ENCODE results near the gene MED20.
A peak's percentile ranks its signal among the peaks of the same experiment; 100 is the strongest.
"Not testable (repeated sequence)": the region's sequence is repeated elsewhere in the genome, so short reads cannot be mapped to it uniquely, and the experiment has no call there.

The MED20 gene

DNA sequence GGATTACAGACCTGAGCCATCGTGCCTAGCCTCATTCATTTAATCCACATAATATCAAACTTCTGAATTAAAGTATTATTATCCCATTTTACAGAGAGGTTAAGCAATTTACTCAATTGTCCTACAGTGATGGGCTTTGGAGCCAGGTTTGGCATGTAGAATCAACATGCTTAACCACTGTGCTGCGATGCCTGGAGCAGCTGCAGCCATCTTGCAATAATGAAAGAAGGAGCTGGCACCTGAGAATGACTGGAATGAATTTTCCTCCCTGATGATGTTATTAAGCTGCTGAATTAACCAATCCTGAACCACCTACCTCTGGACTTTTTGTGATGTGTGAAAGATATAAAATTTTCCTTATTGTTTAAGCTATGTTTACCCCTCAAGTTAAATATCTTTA, 33.7 kb upstream of the MED20 start:
- Histone ChIP-seq H3K4me1 (ENCODE audit: insufficient read depth, low read length) (no peaks in the 10 kb centered on the region), H3K9ac (ENCODE audit: low read depth, low read length) (no peak overlapping the region), H3K9me3 (ENCODE audit: control insufficient read depth, insufficient read depth, low read length) (no peaks in the 10 kb centered on the region), H3K36me3 (ENCODE audit: insufficient read depth, low read length) (no peaks in the 10 kb centered on the region)

GRCh38 chr6:41947581-41948220, 26.8 kb upstream of the MED20 start:
- no peaks in the 10 kb centered on the region for H3K36me3 ChIP-seq (ENCODE audit: insufficient read depth, low read length)
- no peaks in the 10 kb centered on the region for H3K9me3 ChIP-seq (ENCODE audit: control insufficient read depth, insufficient read depth, low read length)
- no peak overlapping the region for H3K9ac ChIP-seq (ENCODE audit: low read depth, low read length)
- no peaks in the 10 kb centered on the region for H3K4me1 ChIP-seq (ENCODE audit: insufficient read depth, low read length)

- Histone ChIP-seq H3K9me3 (ENCODE audit: control insufficient read depth, insufficient read depth, low read length) (no peaks in the 10 kb centered on the region), H3K36me3 (ENCODE audit: insufficient read depth, low read length) (no peaks in the 10 kb centered on the region), H3K9ac (ENCODE audit: low read depth, low read length) (no peak overlapping the region), H3K4me1 (ENCODE audit: insufficient read depth, low read length) (peaks cover 13% of the 10 kb centered on the region)
Observed at GRCh38 chr6:41943456-41943855, 22.5 kb upstream of the MED20 start.

- H3K9ac ChIP-seq (ENCODE audit: low read depth, low read length); H3K9me3 ChIP-seq (ENCODE audit: control insufficient read depth, insufficient read depth, low read length); H3K36me3 ChIP-seq (ENCODE audit: insufficient read depth, low read length): not testable (repeated sequence)
- H3K4me1 ChIP-seq (ENCODE audit: insufficient read depth, low read length) = peaks cover 14% of the 10 kb centered on the region
Observed at GRCh38 chr6:41942882-41943281, 21.9 kb upstream of the MED20 start.

- H3K9ac ChIP-seq (ENCODE audit: low read depth, low read length) = peak overlapping the region; percentile 72
- H3K4me1 ChIP-seq (ENCODE audit: insufficient read depth, low read length) = peaks cover 14% of the 10 kb centered on the region
- no peaks in the 10 kb centered on the region for H3K9me3 ChIP-seq (ENCODE audit: control insufficient read depth, insufficient read depth, low read length)
- no peaks in the 10 kb centered on the region for H3K36me3 ChIP-seq (ENCODE audit: insufficient read depth, low read length)
Observed at GRCh38 chr6:41942067-41942851, 21.3 kb upstream of the MED20 start.

DNA sequence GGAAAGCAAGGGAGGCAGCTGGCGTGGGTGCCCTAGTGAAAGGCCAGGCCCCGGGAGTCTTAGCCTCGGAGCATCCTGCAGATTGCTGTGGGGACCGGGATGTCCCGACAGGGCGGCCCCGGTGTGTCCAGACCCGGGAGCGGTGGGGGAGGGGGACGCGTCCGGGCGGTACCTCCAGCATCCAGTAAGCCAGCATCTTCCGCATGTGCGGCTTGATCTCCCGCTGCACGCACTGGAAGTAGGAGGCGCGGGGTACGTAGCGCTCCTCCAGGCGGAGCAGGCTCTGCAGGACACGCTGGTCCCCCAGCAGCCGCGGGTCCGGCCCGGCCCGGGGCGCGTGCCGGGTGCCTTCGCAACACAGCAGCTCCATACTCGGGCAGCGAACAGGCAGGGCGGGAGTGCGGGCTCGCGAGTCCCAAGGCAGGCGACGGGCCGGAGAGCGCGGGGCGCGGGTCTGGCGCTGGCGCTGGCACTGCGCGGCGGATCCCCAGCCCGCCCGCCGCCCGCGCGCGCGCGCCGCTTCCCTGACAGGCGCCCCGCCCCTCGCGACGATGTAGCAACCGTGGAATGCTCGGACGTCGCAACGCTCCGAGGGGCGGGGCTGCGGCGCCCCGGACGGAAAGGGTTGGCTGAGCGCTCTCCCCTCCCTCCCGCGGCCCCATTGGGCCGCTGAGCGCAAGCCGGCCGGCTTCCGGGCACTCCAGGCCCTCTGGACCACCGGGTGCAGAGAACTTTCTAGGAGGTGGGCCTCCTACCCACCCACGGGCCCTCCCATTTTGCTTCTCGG, 20.5 kb upstream of the MED20 start, which contains the start of gene CCND3:
TSS of gene CCND3 (minus strand) at position 529 of the 787 bp plus-strand sequence. CDS start at position 370, 159 bp downstream.
- Histone ChIP-seq H3K4me1 (ENCODE audit: insufficient read depth, low read length) (peaks cover 14% of the 10 kb centered on the region), H3K9me3 (ENCODE audit: control insufficient read depth, insufficient read depth, low read length) (no peaks in the 10 kb centered on the region), H3K9ac (ENCODE audit: low read depth, low read length) (peak within 1 kb of the TSS; percentile 72), H3K36me3 (ENCODE audit: insufficient read depth, low read length) (no peaks in the 10 kb centered on the region)

GRCh38 chr6:41940759-41941279, 19.9 kb upstream of the MED20 start:
- no peaks in the 10 kb centered on the region for H3K9me3 ChIP-seq (ENCODE audit: control insufficient read depth, insufficient read depth, low read length)
- no peaks in the 10 kb centered on the region for H3K36me3 ChIP-seq (ENCODE audit: insufficient read depth, low read length)
- H3K4me1 ChIP-seq (ENCODE audit: insufficient read depth, low read length) = peaks cover 14% of the 10 kb centered on the region
- peak overlapping the region; percentile 72 for H3K9ac ChIP-seq (ENCODE audit: low read depth, low read length)

DNA sequence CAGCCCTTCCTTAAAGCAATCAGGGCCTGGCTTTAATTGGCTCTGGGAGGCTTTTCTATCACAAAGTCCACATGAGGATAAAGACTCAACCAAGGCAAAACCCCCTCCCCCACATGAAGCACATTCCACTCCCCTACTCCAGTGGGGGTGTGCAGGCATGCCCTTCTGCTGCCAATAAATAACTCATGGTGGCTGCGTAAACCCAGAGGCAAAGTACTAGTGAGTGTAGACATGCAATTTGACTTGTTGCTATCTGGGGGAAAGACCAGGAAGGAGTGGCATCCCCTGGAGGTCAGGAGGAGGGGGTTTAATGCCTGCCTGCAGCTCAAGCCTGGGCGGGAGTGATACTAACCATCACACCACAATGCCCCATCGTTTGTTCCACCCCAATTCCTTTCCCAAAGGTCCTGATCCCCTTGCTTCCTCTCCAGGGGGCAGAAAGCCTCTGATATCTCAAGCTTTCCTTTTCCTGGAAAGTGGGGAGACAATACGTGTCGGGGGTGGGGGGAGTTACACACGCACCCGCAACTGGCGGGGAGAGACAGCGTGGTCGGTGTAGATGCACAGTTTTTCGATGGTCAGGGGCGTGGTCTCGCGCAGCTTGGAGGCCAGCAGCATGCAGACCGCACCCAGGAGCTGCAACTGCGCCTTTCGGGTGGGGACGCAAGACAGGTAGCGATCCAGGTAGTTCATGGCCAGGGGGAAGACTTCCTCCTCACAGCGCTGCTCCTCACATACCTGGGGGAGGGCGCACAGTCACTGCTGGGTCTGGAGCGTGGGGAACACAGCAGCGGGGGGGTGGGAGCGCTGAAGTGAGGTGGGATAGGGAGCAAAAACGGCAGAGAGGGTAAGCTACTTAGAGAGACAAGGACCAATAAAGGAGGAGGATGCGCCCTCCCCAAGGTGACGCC, 19.2 kb upstream of the MED20 start:
- H3K9me3 ChIP-seq (ENCODE audit: control insufficient read depth, insufficient read depth, low read length) = no peaks in the 10 kb centered on the region
- peaks cover 14% of the 10 kb centered on the region for H3K4me1 ChIP-seq (ENCODE audit: insufficient read depth, low read length)
- peak overlapping the region; percentile 72 for H3K9ac ChIP-seq (ENCODE audit: low read depth, low read length)
- H3K36me3 ChIP-seq (ENCODE audit: insufficient read depth, low read length) = no peaks in the 10 kb centered on the region

DNA sequence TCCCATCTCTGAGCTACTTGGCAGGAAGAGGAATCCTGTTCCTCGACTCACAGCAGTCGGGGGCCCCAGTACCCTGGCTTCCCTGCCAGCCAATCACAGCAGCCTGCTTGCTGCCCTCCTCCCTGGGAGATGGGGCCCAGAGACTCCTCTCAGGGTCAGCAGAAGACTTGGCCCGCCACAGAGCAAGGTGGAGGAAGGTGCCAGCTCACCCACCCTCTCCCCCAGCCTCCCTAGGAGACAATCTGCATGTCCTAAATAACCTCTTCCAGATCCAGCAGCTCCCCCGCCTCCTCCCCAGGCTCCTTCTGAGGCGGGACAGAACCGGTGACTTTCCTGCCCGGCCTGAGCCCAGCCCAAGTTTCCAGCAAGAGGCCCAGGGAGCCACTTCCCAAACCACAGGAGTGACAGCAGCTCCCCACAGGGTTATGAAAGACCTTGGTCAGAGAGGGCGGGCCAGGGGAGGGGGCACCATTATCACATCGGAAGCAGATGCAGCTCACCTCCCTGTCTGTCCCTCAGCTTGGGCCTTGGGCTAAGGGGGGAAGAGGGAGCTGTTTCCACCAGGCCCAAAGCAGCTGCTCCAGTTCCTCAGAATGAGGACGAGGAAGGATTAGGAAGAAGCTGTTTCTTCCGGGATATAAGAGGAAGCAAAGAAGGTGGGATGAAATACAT, 18.4 kb upstream of the MED20 start:
- Histone ChIP-seq H3K36me3 (ENCODE audit: insufficient read depth, low read length) (peaks cover 4% of the 10 kb centered on the region; the same call in 1 of the 2 replicates), H3K9ac (ENCODE audit: low read depth, low read length) (no peak overlapping the region; the same call in 1 of the 2 replicates), H3K4me1 (ENCODE audit: insufficient read depth, low read length) (peaks cover 14% of the 10 kb centered on the region), H3K9me3 (ENCODE audit: control insufficient read depth, insufficient read depth, low read length) (no peaks in the 10 kb centered on the region)

GRCh38 chr6:41938590-41939175, 17.7 kb upstream of the MED20 start:
- no peak overlapping the region for H3K9ac ChIP-seq (ENCODE audit: low read depth, low read length)
- H3K9me3 ChIP-seq (ENCODE audit: control insufficient read depth, insufficient read depth, low read length) = no peaks in the 10 kb centered on the region
- H3K36me3 ChIP-seq (ENCODE audit: insufficient read depth, low read length) = peaks cover 7% of the 10 kb centered on the region; the same call in 1 of the 2 replicates
- H3K4me1 ChIP-seq (ENCODE audit: insufficient read depth, low read length) = peaks cover 14% of the 10 kb centered on the region

DNA sequence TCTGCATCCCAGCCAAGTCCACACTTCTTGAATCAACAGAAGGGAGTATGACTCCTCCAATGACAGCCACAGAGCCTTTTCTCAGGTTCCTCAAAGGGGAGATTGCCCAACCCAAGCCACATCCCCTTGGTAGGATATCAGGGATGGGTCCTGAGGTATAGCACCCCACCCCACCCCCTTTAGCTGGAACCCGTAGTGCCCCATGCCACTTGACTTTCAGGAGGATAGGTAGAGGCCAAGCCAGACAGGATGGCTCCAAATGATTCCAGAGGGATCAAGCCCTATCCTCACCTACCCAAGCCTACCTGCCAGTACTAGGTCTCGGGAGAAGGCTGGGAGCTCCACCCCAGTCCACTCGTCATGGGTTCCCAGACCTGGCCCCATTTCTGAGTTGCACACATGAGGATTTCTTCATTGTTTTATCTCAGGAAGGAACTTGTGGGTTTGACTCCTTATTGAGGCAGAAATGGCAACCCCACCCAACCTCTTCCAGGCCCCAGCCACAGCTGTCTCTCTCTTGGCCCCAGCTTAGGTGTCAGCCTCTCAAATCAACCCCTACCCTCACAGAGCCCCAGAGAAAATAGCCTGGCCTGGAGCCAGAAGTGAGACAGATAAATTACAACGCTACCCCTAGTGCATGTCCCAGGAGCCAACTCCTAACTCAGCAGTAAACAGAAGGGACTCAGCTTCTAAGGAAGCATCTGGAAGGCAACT, 17.1 kb upstream of the MED20 start:
- peaks cover 8% of the 10 kb centered on the region for H3K36me3 ChIP-seq (ENCODE audit: insufficient read depth, low read length)
- H3K9me3 ChIP-seq (ENCODE audit: control insufficient read depth, insufficient read depth, low read length) = no peaks in the 10 kb centered on the region
- H3K9ac ChIP-seq (ENCODE audit: low read depth, low read length) = no peak overlapping the region
- peaks cover 14% of the 10 kb centered on the region for H3K4me1 ChIP-seq (ENCODE audit: insufficient read depth, low read length)

DNA sequence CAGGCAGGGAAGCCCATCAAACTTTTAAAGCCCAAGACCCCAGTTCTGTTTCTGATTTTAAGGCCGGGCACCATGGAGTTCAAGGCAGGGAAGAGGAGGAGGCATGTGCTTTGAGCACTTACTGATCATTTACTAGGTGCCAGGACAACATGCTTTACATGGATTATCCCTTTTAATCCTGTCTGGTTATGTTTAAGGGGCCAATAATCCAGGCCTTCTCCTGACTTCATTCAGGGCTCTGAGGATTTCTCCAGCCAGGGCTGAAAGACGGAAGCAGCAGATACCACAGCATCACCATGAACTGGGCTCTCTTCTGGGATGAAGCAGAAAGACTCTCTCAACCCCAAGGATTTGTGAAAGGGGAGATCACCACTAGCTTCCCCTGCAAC, 16.5 kb upstream of the MED20 start:
- no peaks in the 10 kb centered on the region for H3K9me3 ChIP-seq (ENCODE audit: control insufficient read depth, insufficient read depth, low read length)
- peaks cover 14% of the 10 kb centered on the region for H3K4me1 ChIP-seq (ENCODE audit: insufficient read depth, low read length)
- H3K36me3 ChIP-seq (ENCODE audit: insufficient read depth, low read length) = peaks cover 14% of the 10 kb centered on the region
- no peak overlapping the region for H3K9ac ChIP-seq (ENCODE audit: low read depth, low read length)
